Peyer's patch (tissue), 4 donors: Measurements from ENCODE around the gene PGLYRP3.

Source experiments
- CTCF ChIP-seq, 6 experiments: fragments of 450-650 bp in 4 of 6; fragments of 200-600 bp in 2 of 6; sonication (generic) in 1 of 6; IDR thresholded peaks; one replicate each; pipeline ENCODE4 v1.5.1; 2017 to 2019; ENCODE audit warnings: antibody characterized with exemption in 6 of 6, mild to moderate bottlenecking in 3 of 6, moderate library complexity in 1 of 6
- POLR2A ChIP-seq, 2 donors: fragments of 450-650 bp; IDR thresholded peaks; one replicate each; pipeline ENCODE4 v1.5.1; 2017; ENCODE audit warnings: antibody characterized with exemption in 2 of 2, mild to moderate bottlenecking in 2 of 2, moderate library complexity in 2 of 2

- TF ChIP-seq CTCF (IDR thresholded peaks at IDR 0.05) (no peak), POLR2A (IDR thresholded peaks at IDR 0.05) (no peak)
Observed at GRCh38 chr1:153342178-153342577, 29.4 kb upstream of the PGLYRP3 start.
